ENCODE data around the gene TRIM39.

- no peak for TF ChIP-seq CTCF (IDR thresholded peaks at IDR 0.05 in 2 of 3, conservative IDR thresholded peaks at IDR 0.05 in 1 of 3; ENCODE audit: insufficient read depth in 2 of 3, low read depth in 1 of 3, low read length in 3 of 3)
- no peak for TF ChIP-seq MYC (IDR thresholded peaks at IDR 0.05; ENCODE audit: low read depth, low read length)
- no peak for TF ChIP-seq MYC (CRISPR knock-in tag; IDR thresholded peaks at IDR 0.05; ENCODE audit: borderline replicate concordance, low read depth)
- no peak for TF ChIP-seq CC2D1A (IDR thresholded peaks at IDR 0.05)
- no peak for TF ChIP-seq ATF3 (IDR thresholded peaks at IDR 0.05)
- TF ChIP-seq ATF3 (CRISPR knock-in tag; conservative IDR thresholded peaks at IDR 0.05), result no peak
These were observed 14.5 kb downstream of the TRIM39 start for GRCh38 chr6:30341218-30341617.
